ENCODE results near the gene DPP6. TPM values are rescaled to one million over a fixed set of nuclear protein-coding genes. Genes with fewer than 3 reads are reported as not detected.

The DPP6 gene
- total and polyA plus RNA-seq, 2 of the 8 experiments (the other 6 are each of a cell fraction or from before 2014, with no cell fraction given) = 4.7 to 6.8 TPM

DNA sequence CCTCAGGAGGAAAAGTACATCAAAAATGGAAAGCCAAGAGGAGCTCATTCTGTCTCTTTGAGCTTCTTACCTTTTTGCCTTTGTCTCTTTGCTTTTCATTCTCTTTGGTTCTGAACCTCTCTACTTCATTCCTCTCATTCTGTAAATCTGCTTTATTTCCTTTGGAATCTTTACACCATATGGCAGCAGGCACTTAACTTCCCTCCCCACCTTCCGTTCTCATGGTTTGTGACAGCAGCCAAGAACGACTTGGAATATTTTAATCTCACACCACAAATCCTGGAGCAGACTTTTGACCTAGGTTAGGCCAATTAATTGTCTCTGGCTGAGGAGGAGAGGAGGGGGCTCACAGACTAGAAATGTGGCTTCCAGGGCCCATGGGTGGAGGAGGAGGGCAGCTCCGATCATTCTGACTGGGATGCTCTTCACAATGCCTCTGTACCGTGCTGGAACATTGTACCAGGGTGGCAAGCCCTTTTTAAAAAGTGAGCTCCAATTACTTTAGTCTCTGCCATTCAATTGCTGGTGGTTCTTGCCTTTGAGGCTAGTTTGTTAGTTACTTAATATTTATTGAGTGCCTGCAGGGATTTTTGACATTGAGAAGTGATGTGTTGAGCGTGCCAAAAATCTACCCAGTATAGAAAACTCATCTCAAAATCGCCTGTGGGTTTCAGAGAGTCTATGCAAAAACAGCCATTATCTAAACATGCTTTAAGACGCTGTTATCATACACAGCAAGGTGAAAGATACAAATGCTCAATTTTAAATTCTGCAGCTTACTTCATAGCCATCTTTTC is 386.6 kb downstream of the DPP6 start:
- FAIRE-seq = no peak
- CTCF ChIA-PET (ENCODE audit: partially characterized antibody) = interaction anchor here (0.9 to 1.0 kb wide), 2 partner anchors 9 to 116 kb away, joined by 3 read pairs; no protein-coding TSS in a partner anchor
- no peaks in the 10 kb centered on the region for H3K9me3 ChIP-seq (ENCODE audit: insufficient read depth in 2 of 2, low read depth in 1 of 2, low read length in 1 of 2)

More for the DNA sequence above, 386.6 kb downstream of the DPP6 start:
- Histone ChIP-seq H3K27ac (ENCODE audit: low read depth, low read length) (no peak overlapping the region), H2BK5ac (ENCODE audit: low read depth, low read length) (no peak overlapping the region), H3K9ac (replicated peaks in 1 of 4; ENCODE audit: extremely low read depth in 1 of 4, low read depth in 3 of 4, low read length in 3 of 4) (no peak overlapping the region), H3K27me3 (replicated peaks in 1 of 4; ENCODE audit: control insufficient read depth in 3 of 4, extremely low read depth in 1 of 4, insufficient read depth in 3 of 4, low read length in 3 of 4) (no peaks in the 10 kb centered on the region), H4K5ac (ENCODE audit: insufficient read length, low read depth, low read length) (no peak overlapping the region), H3K79me2 (ENCODE audit: control insufficient read depth in 1 of 2, insufficient read depth in 2 of 2, low read length in 2 of 2) (no peaks in the 10 kb centered on the region), H2BK120ac (replicated peaks; ENCODE audit: low read depth, low read length) (no peak overlapping the region), H2BK20ac (ENCODE audit: low read length) (no peak overlapping the region), H3K4ac (replicated peaks; ENCODE audit: insufficient read length, low read depth, low read length) (no peak overlapping the region), H3K14ac (ENCODE audit: insufficient read length) (no peak overlapping the region), H2AFZ (ENCODE audit: low read length) (no peak overlapping the region), H4K91ac (replicated peaks; ENCODE audit: insufficient read length, low read length) (no peak overlapping the region), H4K8ac (ENCODE audit: extremely low read depth, insufficient read depth, low read length) (no peak overlapping the region), H3K79me1 (ENCODE audit: low read depth, low read length) (no peaks in the 10 kb centered on the region), H3K23me2 (ENCODE audit: low read depth, low read length) (peaks cover 3% of the 10 kb centered on the region; the same call in 1 of the 2 replicates), H2BK15ac (ENCODE audit: low read length) (no peak overlapping the region), H2AK5ac (ENCODE audit: low read depth, low read length) (no peak overlapping the region), H3K4me3 (ENCODE audit: extremely low read depth in 1 of 4, insufficient read depth in 2 of 4, low read depth in 3 of 4, low read length in 4 of 4) (no peak overlapping the region), H3K23ac (ENCODE audit: insufficient read length) (no peak overlapping the region), H3K4me1 (replicated peaks in 1 of 4; ENCODE audit: control insufficient read depth in 3 of 4, insufficient read depth in 4 of 4, low read length in 3 of 4) (peaks cover 0 to 3% (median 0%) of the 10 kb centered on the region in 4 experiments; a peak in 2 of 7 replicates), H4K20me1 (replicated peaks in 1 of 2; ENCODE audit: control insufficient read depth in 1 of 2, insufficient read depth in 2 of 2, low read length in 2 of 2) (no peaks in the 10 kb centered on the region), H3K18ac (ENCODE audit: extremely low read depth, low read length) (no peak overlapping the region), H3K56ac (replicated peaks; ENCODE audit: insufficient read length, low read depth, low read length) (no peak overlapping the region), H3K36me3 (ENCODE audit: control insufficient read depth in 2 of 4, insufficient read depth in 4 of 4, low read length in 3 of 4) (no peaks in the 10 kb centered on the region), H3K4me2 (ENCODE audit: insufficient read depth in 1 of 2, low read depth in 2 of 2, low read length in 2 of 2) (no peak overlapping the region), H2BK12ac (ENCODE audit: low read depth, low read length) (no peak overlapping the region)
- POLR2A ChIA-PET (ENCODE audit: partially characterized antibody) = no interaction called here
- WGBS, 2 experiments (ENCODE audit: extremely low coverage in 1 of 2, insufficient coverage in 1 of 2, insufficient read length in 1 of 2, insufficient replicate concordance in 2 of 2, low coverage in 1 of 2, low lambda C conversion rate in 2 of 2, missing lambda C conversion rate in 1 of 2) = 93% methylated on average over 7 of the region's 7 CpGs; no CpG with 5 or more reads in 1 of the 2 experiments
- DNase-seq (ENCODE audit: low read depth in 1 of 2, low spot score in 2 of 2) = no peak
- TF ChIP-seq SUZ12 (IDR thresholded peaks at IDR 0.05; ENCODE audit: low read length) (no peak), EGR1 (IDR thresholded peaks at IDR 0.05; ENCODE audit: borderline replicate concordance, low read depth, low read length) (no peak), EP300 (IDR thresholded peaks at IDR 0.05; ENCODE audit: borderline replicate concordance in 1 of 2, low read depth in 2 of 2, low read length in 2 of 2) (no peak), POLR2A (IDR thresholded peaks at IDR 0.05; ENCODE audit: control extremely low read depth in 1 of 2, low read depth in 2 of 2, low read length in 2 of 2) (no peak), TAF1 (IDR thresholded peaks at IDR 0.05; ENCODE audit: low read depth, low read length) (no peak), RNF2 (IDR thresholded peaks at IDR 0.05; ENCODE audit: borderline replicate concordance, low read depth, low read length, missing control alignments, poor library complexity, severe bottlenecking) (no peak), HDAC6 (IDR thresholded peaks at IDR 0.05; ENCODE audit: low read depth, low read length) (no peak)
